H1 (cell line): ENCODE measurements around the gene CLDN16. TPM values are rescaled to one million over a fixed set of nuclear protein-coding genes. Genes with fewer than 3 reads are reported as not detected.

Experiments
- BCL11A ChIP-seq, 2 experiments: IDR thresholded peaks; one replicate each; pipeline ENCODE4 v1.6.1; 2011; ENCODE audit warnings: low read depth in 2 of 2, low read length in 2 of 2, mild to moderate bottlenecking in 2 of 2
- BRCA1 ChIP-seq: IDR thresholded peaks from 2 replicates; pipeline ENCODE4 v1.6.1; 2012; ENCODE audit warnings: low read depth, low read length, improper control_type of control experiment
- CHD7 ChIP-seq: fragments of 300-600 bp; sonication (generic); IDR thresholded peaks from 2 replicates; pipeline ENCODE4 v1.7.1; 2012; ENCODE audit warnings: low read length, moderate library complexity, mild to moderate bottlenecking, inconsistent platforms; ENCODE audit not compliant: insufficient replicate concordance
- RNF2 ChIP-seq: fragments of 200-900, 300-1000 bp; sonication (generic); IDR thresholded peaks from 2 replicates; pipeline ENCODE4 v1.7.1; 2016; ENCODE audit warnings: borderline replicate concordance, low read depth, mild to moderate bottlenecking, antibody characterized with exemption, low read length; ENCODE audit not compliant: poor library complexity, severe bottlenecking; ENCODE audit errors: missing control alignments
- RXRA ChIP-seq: IDR thresholded peaks from 2 replicates; pipeline ENCODE4 v1.6.1; 2011; ENCODE audit warnings: low read depth, mild to moderate bottlenecking, low read length, moderate library complexity; ENCODE audit not compliant: insufficient read depth
- TCF12 ChIP-seq: IDR thresholded peaks from 2 replicates; pipeline ENCODE4 v1.6.1; 2011; ENCODE audit warnings: low read depth, mild to moderate bottlenecking, low read length
- polyA plus RNA-seq, 7 experiments: library from polyadenylated mRNA; depleted of rRNA in 3 of 7; stranded (reverse) in 5 of 7; unstranded in 2 of 7; fragments of >200 nt in 5 of 7; fragments of 200-250 nt in 2 of 7; gene quantifications; 1 replicate in 5 of 7; 2 replicates in 1 of 7; 4 replicates in 1 of 7; pipeline versions ENCODE4 v1.2.1 to v1.2.3, GENCODE V29; 2011 to 2013; ENCODE audit warnings: missing spikeins in 2 of 7, mixed read lengths in 2 of 7
- total RNA-seq: library from RNA; stranded (reverse); fragmentation: NEBNext Ultra II Directional; extraction: Animal tissue kit (Norgen Biotek cat#: 25700); gene quantifications from 2 replicates; pipeline ENCODE4 v1.2.1, GENCODE V29; 2021

The CLDN16 gene
- total and polyA plus RNA-seq, 2 of the 8 experiments (the other 6 are each of a cell fraction or from before 2014, with no cell fraction given) = not detected

GRCh38 chr3:190345027-190345821 is 42.7 kb upstream of the CLDN16 start (continued):
- TF ChIP-seq CHD7 (no peak), RNF2 (no peak), BRCA1 (no peak), TCF12 (no peak), RXRA (no peak), BCL11A (IDR thresholded peaks at IDR 0.05; ENCODE audit: low read depth in 2 of 2, low read length in 2 of 2) (no peak)
